ENCODE measurements around the gene TMBIM1. TPM values are rescaled to one million over a fixed set of nuclear protein-coding genes. Genes with fewer than 3 reads are reported as not detected.

TMBIM1 gene
- total RNA-seq, 4 donors from 2014 or later = 183 to 282 (median 202) TPM

DNA sequence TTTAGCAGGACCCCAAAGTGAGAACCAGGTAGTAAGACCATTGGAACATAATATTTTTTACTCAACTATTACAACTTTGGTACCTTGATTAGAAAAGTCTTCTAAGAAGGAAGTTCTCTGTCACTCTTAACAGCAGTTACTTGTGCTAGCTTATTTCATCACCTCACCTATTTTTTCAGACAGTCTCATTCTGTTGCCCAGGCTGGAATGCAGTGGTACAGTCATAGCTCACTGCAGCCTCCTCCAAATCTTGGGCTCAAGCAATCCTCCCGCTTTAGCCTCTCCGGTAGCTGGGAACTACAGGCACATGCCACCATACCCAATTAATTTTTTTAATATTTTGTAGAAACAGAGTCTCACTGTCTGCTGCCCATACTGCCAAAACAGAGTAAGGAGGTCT is 57.3 kb downstream of the TMBIM1 start:
- TF ChIP-seq CTCF (IDR thresholded peaks at IDR 0.05) (no peak), EP300 (IDR thresholded peaks at IDR 0.05) (no peak), POLR2A (IDR thresholded peaks at IDR 0.05) (no peak)
- Histone ChIP-seq H3K9me3 (no peaks in the 10 kb centered on the region), H3K36me3 (peaks cover 0 to 94% (median 18%) of the 10 kb centered on the region in 3 donors), H3K27ac (no peak overlapping the region), H3K27me3 (no peaks in the 10 kb centered on the region), H3K4me1 (peaks cover 0 to 17% (median 11%) of the 10 kb centered on the region in 4 donors), H3K4me3 (no peak overlapping the region)
- DNase-seq (ENCODE audit: low spot score in 2 of 2) = no peak
- 95 to 100% methylated on average over 2 of the region's 2 CpGs for WGBS, 2 donors

DNA sequence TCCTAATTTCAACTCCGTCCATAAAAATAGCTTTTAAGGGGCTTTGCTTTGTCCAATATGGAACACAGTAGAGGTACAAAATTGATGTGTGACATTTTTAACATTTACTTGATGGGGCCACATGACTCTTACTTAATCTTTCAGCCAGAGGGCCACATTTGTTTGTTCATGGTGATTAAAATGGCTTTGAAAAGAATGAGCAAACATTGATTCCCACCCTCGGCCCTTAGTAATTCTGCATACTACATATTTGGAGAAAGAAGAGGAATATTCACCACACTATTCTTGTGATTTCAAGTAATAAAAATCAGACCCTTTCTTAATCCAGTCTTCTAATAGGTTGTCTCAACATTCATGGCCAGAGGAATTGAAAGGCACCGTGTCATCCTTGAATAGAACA is 57.8 kb downstream of the TMBIM1 start:
- Histone ChIP-seq H3K4me3 (no peak overlapping the region), H3K4me1 (peaks cover 0 to 22% (median 11%) of the 10 kb centered on the region in 4 donors), H3K9me3 (no peaks in the 10 kb centered on the region), H3K27me3 (no peaks in the 10 kb centered on the region), H3K27ac (peak overlapping the region in 1 of 4 donors; percentile 12), H3K36me3 (peaks cover 0 to 94% (median 18%) of the 10 kb centered on the region in 3 donors)
- no peak for DNase-seq (ENCODE audit: low spot score in 2 of 2)
- 53 to 54% methylated on average over 3 of the region's 3 CpGs for WGBS, 2 donors
- TF ChIP-seq EP300 (IDR thresholded peaks at IDR 0.05) = no peak
- TF ChIP-seq POLR2A (IDR thresholded peaks at IDR 0.05) = no peak
- no peak for TF ChIP-seq CTCF (IDR thresholded peaks at IDR 0.05)

DNA sequence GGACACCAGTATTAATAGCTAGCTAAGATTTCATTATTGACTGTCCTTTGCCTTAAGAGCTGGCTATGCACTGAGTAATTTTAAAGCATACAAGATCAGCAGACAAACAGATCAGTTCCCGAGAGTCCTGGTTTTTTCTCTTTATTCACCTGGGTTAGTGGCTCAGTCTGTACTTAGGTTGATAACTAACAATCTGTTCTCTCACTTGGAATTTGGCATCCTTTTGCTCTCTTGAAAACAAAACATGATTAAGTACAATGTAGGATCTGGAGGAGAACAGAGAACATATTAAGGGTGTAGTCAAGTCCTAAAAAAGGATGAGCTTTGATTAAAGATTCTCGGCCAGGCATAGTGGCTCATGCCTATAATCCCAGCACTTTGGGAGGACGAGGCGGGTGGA is 58.8 kb downstream of the TMBIM1 start:
- Histone ChIP-seq H3K4me3 (no peak overlapping the region), H3K4me1 (peaks cover 0 to 32% (median 14%) of the 10 kb centered on the region in 4 donors), H3K36me3 (peaks cover 0 to 94% (median 11%) of the 10 kb centered on the region in 3 donors), H3K27me3 (no peaks in the 10 kb centered on the region), H3K9me3 (no peaks in the 10 kb centered on the region), H3K27ac (no peak overlapping the region)
- TF ChIP-seq POLR2A (IDR thresholded peaks at IDR 0.05) = no peak
- TF ChIP-seq EP300 (IDR thresholded peaks at IDR 0.05) = no peak
- no peak for TF ChIP-seq CTCF (IDR thresholded peaks at IDR 0.05)
- 84 to 88% methylated on average over 4 of the region's 4 CpGs for WGBS, 2 donors
- DNase-seq (ENCODE audit: low spot score in 2 of 2) = no peak

DNA sequence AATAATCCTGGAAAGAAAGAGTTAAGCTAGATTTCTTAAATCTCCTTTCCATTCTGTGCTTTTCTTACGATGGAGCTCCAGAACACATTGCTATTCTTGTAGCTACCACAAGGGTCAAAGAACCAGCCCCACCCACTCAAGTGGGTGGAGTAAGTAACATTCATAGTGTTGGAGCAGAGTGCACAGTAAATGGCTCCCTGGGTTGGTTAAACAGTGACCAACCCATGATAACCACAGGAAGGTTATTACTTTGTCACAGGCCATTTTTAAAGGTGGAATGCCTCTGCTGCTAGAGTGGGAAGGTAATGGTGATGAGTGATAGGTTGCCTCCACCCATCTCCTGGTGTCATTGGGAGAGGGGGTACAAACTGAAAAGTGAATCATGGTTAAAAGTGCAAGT is 61.4 kb downstream of the TMBIM1 start:
- TF ChIP-seq CTCF (IDR thresholded peaks at IDR 0.05) = peak in 1 of 5 experiments; percentile 11
- TF ChIP-seq POLR2A (IDR thresholded peaks at IDR 0.05) = no peak
- peaks cover 0 to 44% (median 17%) of the 10 kb centered on the region in 4 donors for H3K4me1 ChIP-seq
- WGBS, 2 donors = 0 to 2% methylated on average over 1 of the region's 1 CpG
- no peaks in the 10 kb centered on the region for H3K27me3 ChIP-seq
- H3K36me3 ChIP-seq = peaks cover 0 to 97% (median 17%) of the 10 kb centered on the region in 3 donors
- H3K27ac ChIP-seq = peak overlapping the region in 3 of 4 donors; percentile 29 to 53 (median 37)
- H3K9me3 ChIP-seq = no peaks in the 10 kb centered on the region
- H3K4me3 ChIP-seq = no peak overlapping the region
- DNase-seq (ENCODE audit: low spot score in 2 of 2) = no peak

DNA sequence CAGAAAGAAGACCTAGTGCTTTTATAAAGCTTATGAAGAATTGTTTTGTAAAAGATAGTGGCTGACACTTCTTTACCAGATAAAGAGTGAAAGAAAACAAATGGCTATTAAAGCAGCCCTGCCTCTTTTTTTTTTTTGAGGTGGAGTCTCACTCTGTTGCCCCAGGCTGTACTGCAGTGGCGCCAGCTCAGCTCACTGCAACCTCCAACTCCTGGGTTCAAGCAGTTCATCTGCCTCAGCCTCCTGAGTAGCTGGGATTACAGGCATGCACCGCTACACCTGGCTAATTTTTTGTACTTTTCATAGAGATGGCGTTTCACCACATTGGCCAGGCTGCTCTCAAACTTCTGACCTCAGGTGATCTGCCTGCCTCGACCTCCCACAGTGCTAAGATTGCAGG is 62.5 kb downstream of the TMBIM1 start:
- Histone ChIP-seq H3K27ac (peak overlapping the region in 3 of 4 donors; percentile 27 to 48 (median 29)), H3K4me1 (peaks cover 0 to 52% (median 19%) of the 10 kb centered on the region in 4 donors), H3K9me3 (no peaks in the 10 kb centered on the region), H3K4me3 (no peak overlapping the region), H3K27me3 (no peaks in the 10 kb centered on the region), H3K36me3 (peaks cover 0 to 92% (median 11%) of the 10 kb centered on the region in 3 donors)
- no peak for DNase-seq (ENCODE audit: low spot score in 2 of 2)
- TF ChIP-seq EP300 (IDR thresholded peaks at IDR 0.05) = no peak
- TF ChIP-seq POLR2A (IDR thresholded peaks at IDR 0.05) = no peak
- TF ChIP-seq CTCF (IDR thresholded peaks at IDR 0.05) = no peak
- 85 to 89% methylated on average over 4 of the region's 4 CpGs for WGBS, 2 donors

Data from tibial nerve (tissue), 4 donors.